Osteocyte (in vitro differentiated cells): ENCODE measurements around the gene WDR64. TPM values are rescaled to one million over a fixed set of nuclear protein-coding genes. Genes with fewer than 3 reads are reported as not detected.

ENCODE experiments used
- DNase-seq: peaks from one replicate; pipeline ENCODE4 v3.0.0; 2021; ENCODE audit warnings: mixed read lengths; ENCODE audit not compliant: unreplicated experiment; ENCODE audit errors: extremely low spot score
- H3K27ac Mint-ChIP-seq: one replicate; pipeline ENCODE4 v1.8.0; 2021; ENCODE audit warnings: mild to moderate bottlenecking, mixed read lengths; ENCODE audit not compliant: unreplicated experiment
- H3K27me3 Mint-ChIP-seq: one replicate; pipeline ENCODE4 v1.8.0; 2021; ENCODE audit warnings: mixed read lengths; ENCODE audit not compliant: unreplicated experiment
- H3K36me3 Mint-ChIP-seq: one replicate; pipeline ENCODE4 v1.8.0; 2021; ENCODE audit warnings: mixed read lengths; ENCODE audit not compliant: unreplicated experiment
- H3K4me1 Mint-ChIP-seq: one replicate; pipeline ENCODE4 v1.8.0; 2021; ENCODE audit warnings: mixed read lengths; ENCODE audit not compliant: unreplicated experiment
- H3K4me3 Mint-ChIP-seq: one replicate; pipeline ENCODE4 v1.8.0; 2021; ENCODE audit warnings: mild to moderate bottlenecking, moderate library complexity, mixed read lengths; ENCODE audit not compliant: unreplicated experiment
- H3K9me3 Mint-ChIP-seq: one replicate; pipeline ENCODE4 v1.8.0; 2021; ENCODE audit warnings: mixed read lengths; ENCODE audit not compliant: unreplicated experiment
- total RNA-seq: library from RNA; stranded (reverse); gene quantifications from 2 replicates; pipeline ENCODE4 v1.2.1, GENCODE V29; 2021
- TF ChIP-seq, protein P1 (sequence below): fragments of 200-600 bp; sonication (generic); IDR thresholded peaks from 2 replicates; pipeline ENCODE4 v1.5.0; 2021; ENCODE audit warnings: antibody characterized with exemption, mild to moderate bottlenecking, moderate library complexity

WDR64 gene
- total RNA-seq, 1 donor from 2014 or later, result not detected

DNA sequence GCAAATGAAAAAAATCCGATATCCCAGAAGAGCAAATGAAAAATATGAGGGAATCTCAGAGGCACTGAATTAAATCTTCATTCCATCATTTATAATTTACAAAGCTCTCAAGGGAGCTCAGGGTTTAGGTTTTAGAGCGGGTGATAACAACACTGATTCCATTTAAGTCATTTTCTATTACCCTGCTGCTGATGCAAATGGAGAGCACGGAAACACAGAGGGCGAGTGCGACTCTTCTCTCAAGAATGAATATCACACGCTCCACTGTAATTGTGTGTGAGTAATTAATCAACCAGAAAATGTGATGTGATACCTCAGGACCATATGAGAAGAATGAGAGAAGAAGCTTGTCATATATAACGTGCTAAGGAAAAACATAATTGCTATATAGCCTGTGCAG lies 34.7 kb upstream of the WDR64 start:
- peaks cover 24% of the 10 kb centered on the region for H3K4me1 Mint-ChIP-seq
- H3K36me3 Mint-ChIP-seq, result peaks cover 10% of the 10 kb centered on the region
- TF ChIP-seq, protein P1, sequence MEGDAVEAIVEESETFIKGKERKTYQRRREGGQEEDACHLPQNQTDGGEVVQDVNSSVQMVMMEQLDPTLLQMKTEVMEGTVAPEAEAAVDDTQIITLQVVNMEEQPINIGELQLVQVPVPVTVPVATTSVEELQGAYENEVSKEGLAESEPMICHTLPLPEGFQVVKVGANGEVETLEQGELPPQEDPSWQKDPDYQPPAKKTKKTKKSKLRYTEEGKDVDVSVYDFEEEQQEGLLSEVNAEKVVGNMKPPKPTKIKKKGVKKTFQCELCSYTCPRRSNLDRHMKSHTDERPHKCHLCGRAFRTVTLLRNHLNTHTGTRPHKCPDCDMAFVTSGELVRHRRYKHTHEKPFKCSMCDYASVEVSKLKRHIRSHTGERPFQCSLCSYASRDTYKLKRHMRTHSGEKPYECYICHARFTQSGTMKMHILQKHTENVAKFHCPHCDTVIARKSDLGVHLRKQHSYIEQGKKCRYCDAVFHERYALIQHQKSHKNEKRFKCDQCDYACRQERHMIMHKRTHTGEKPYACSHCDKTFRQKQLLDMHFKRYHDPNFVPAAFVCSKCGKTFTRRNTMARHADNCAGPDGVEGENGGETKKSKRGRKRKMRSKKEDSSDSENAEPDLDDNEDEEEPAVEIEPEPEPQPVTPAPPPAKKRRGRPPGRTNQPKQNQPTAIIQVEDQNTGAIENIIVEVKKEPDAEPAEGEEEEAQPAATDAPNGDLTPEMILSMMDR, result no peak
- no peak overlapping the region for H3K27ac Mint-ChIP-seq
- H3K4me3 Mint-ChIP-seq, result no peak overlapping the region
- no peak for DNase-seq
- no peaks in the 10 kb centered on the region for H3K27me3 Mint-ChIP-seq
- H3K9me3 Mint-ChIP-seq, result no peaks in the 10 kb centered on the region

DNA sequence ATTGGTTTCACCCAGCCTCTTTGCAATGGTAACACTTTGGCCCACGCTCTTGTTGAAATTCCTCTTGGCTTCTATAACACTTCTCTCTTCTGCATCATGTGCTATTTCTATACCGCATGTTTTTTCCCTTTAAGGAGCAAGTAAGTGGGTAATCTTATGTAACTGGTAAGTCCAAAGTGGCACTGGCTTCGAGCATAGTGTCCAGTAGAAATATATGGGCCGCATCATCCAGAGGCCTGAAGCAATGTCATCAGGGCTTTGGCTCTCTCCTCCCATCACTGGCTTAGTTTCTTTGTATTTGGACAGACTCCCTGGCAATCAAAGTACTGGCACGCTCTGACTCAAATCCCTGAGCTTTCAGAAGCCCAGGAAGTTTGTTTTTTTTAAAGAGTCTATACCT lies 29.4 kb upstream of the WDR64 start:
- TF ChIP-seq, protein P1, result no peak
- no peaks in the 10 kb centered on the region for H3K9me3 Mint-ChIP-seq
- no peaks in the 10 kb centered on the region for H3K27me3 Mint-ChIP-seq
- no peak overlapping the region for H3K27ac Mint-ChIP-seq
- H3K4me1 Mint-ChIP-seq, result no peaks in the 10 kb centered on the region
- DNase-seq, result no peak
- H3K36me3 Mint-ChIP-seq, result peaks cover 10% of the 10 kb centered on the region
- no peak overlapping the region for H3K4me3 Mint-ChIP-seq

DNA sequence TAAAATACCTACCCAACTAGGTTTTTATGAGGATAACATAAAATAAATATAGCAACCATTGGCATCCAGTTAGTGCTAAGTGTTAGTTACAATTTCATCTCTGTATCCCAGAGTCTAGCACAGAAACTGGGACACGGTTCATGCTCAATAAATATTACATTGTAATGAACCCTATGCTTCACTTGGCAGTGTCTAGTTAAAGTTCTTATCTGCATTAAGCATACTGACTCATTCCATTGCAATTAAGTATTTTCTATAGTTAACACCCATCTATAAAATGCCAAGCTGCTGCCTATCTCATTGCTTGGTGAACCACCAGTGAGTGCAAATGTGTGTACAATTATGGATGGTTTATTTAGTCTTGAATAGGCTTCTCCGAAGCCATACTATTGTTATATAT lies 27.1 kb upstream of the WDR64 start:
- no peaks in the 10 kb centered on the region for H3K9me3 Mint-ChIP-seq
- no peak overlapping the region for H3K27ac Mint-ChIP-seq
- peaks cover 12% of the 10 kb centered on the region for H3K36me3 Mint-ChIP-seq
- peaks cover 5% of the 10 kb centered on the region for H3K4me1 Mint-ChIP-seq
- TF ChIP-seq, protein P1, result no peak
- no peak for DNase-seq
- H3K4me3 Mint-ChIP-seq, result no peak overlapping the region
- no peaks in the 10 kb centered on the region for H3K27me3 Mint-ChIP-seq

DNA sequence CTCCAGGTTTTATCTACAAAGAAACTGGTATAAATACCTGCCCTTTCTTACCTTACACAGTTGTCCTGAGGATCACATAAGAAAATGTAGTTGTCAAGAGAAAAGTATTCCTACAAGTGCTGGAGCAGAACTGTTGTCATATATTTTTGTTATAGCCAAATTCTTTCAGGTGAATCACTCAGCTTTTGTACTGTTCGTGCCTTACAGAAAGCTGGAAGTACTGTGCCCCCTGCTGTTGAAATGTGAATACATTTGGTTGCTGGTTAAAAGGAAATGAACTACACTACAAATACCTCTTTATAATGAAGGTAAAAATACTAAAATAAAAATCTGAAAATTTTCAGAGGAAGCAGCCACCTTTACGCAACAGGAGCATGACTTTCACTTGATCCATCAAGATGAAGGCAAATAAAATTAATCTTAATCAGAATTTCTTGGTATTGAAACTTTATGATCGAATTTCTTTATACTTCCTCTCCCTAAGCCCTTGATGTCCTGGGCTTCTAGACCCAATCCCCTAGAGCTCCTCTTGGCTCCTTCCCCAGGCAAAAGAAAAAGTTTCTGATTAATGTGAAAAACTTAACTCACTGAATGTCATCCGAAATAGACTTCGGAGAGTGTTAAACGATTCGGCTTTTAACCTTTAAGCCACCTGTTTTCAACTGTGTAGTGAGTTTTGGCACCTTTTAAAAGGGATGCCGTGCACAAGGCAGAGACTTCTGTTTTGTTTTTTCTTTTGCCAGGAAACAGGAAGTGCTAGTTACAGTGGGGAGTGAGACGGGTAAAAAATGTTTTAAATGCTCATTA lies 24.4 kb upstream of the WDR64 start:
- no peaks in the 10 kb centered on the region for H3K9me3 Mint-ChIP-seq
- H3K4me3 Mint-ChIP-seq, result no peak overlapping the region
- TF ChIP-seq, protein P1, result peak; percentile 67
- H3K36me3 Mint-ChIP-seq, result peaks cover 7% of the 10 kb centered on the region
- no peak for DNase-seq
- no peak overlapping the region for H3K27ac Mint-ChIP-seq
- peaks cover 12% of the 10 kb centered on the region for H3K4me1 Mint-ChIP-seq
- H3K27me3 Mint-ChIP-seq, result no peaks in the 10 kb centered on the region

DNA sequence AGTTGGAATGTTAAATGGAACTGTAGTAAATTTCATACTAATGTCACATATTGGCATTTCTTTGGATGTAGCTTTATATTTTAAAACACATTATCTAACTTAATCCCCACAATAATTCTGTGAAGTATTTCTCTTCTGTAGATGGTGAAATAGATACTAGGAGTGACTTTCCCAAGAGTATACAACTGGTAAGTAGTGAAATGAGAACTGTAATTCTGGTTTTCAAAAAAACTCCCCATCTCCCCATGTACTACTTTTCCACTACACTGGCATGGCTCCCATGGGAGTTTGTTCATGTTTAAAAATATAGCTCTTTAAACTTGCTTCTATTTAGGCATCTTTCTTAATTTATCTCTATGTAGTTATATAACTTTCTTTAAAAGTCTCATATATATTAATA lies 22.1 kb upstream of the WDR64 start:
- DNase-seq, result no peak
- no peaks in the 10 kb centered on the region for H3K9me3 Mint-ChIP-seq
- no peaks in the 10 kb centered on the region for H3K27me3 Mint-ChIP-seq
- H3K4me1 Mint-ChIP-seq, result peaks cover 12% of the 10 kb centered on the region
- peaks cover 13% of the 10 kb centered on the region for H3K36me3 Mint-ChIP-seq
- no peak overlapping the region for H3K4me3 Mint-ChIP-seq
- H3K27ac Mint-ChIP-seq, result peak overlapping the region; percentile 10
- TF ChIP-seq, protein P1, result no peak
